ENCODE data around the gene PHLDA2.
A peak's percentile ranks its signal among the peaks of the same experiment; 100 is the strongest.
"Not testable (repeated sequence)": the region's sequence is repeated elsewhere in the genome, so short reads cannot be mapped to it uniquely, and the experiment has no call there.

Gene PHLDA2

DNA sequence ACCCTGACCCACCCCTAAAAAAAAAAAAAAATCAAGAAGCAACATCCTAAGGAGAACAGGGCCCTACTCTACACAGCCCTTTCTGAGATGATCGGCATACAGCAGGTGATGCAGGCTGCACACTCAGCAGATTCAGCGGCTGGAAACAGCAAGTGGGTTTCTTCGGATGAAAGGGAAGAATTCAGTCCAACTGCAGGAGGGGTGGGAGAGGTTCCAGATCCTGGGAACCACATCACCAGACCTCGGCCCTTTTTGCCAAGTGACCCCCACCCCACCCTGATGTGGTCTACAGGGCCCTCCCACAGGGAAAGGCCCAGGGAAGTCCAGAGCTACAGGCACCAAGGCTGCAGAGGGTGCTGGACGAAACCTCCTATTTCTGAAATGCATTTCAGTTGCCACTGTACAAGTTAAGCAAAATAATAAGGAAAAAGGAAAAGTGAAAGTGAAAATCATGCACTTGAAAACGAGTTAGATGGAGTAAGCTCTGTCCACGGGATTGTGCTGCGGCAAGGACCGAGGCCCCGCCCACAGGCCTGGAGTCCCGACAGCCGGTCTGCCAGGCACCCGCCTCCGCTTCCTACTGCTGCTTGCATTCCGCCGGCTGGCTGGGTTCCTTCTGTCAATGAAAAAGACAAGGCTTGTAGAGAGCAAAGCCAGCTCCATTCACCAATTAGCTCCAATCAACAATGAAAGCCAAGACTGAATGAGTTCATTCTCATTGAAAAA is 16.0 kb upstream of the PHLDA2 start:
- DNase-seq (ENCODE audit: low read depth) = no peak

DNA sequence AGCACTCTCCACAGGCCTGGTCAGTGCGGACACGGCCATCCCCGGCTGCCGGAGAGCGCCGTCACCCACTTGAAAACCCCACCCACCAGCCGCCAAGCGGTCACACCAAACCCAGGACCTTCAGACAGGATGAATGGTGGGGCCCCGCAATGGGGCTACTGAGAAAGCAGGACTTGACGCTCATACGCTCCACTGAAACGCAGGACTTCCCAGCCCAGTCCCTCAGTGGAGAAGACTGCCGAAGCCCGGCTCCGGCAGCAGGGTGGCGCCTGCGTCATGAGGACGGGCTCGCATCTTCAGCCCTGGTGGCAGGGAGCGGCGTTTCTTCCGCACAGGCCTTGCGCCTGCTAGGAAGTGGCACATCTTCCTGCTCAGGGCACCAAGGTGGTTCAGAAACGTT is 15.3 kb upstream of the PHLDA2 start:
- no peak for DNase-seq (ENCODE audit: low read depth)

DNA sequence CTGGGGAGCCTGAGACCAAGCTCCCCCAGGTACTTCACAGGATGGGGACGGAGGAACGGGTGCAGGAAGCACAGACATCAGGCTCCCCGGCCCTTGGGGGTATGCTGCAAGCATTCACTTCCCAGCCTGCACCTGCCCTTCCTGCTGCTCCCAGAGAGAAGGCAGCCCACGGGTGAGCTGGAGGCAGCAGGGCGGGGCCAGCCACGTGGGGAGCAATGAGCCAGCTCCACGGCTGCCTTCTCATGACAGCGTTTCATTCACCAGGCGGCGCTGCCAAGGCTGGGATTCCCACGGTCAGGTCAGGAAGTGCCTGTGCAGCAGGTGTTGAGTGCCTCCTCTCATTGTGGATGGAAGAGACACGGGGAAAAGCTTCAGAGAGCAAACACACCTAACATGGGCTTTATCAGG is 14.5 kb upstream of the PHLDA2 start:
- no peak for DNase-seq (ENCODE audit: low read depth)

DNA sequence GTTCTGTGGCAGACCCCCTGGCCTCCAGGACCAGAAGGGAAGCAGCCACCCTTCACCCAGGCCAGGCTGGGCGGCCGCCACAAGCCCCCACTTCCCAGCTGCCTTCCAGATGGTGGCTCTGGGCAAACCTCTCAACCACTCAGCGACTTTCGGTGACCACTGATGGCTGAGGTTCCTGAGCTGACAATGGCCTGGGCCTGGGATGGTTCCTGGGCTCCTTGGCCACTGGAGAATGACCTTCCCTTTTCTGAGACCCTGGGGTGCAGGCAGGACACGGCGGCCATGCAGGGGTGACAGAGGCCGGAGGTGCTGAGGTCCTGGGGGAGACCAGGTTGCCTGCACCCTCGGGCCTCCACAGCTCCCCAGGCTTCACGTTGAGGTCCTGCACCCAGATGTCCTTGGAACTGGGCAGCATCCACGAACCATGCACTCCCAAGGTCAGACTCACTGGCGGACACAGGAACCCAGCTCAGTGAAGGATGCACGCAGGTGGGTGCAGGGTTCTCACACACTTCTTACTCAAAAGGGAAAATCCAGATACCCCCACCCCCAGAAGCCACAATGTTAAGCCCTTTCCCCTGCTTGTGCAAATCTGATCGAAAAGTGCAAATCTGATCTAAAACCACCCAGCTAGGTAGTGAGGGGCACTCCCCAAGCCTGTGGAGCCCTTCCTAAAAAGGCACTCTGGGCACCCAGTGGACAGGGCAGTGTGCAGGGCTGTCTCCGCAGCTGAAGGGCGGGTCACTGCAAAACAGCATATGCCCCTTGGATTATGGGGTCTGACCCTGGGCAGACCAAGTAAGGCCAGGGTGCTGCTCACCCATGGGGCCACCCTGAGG is 13.9 kb upstream of the PHLDA2 start:
- no peak for DNase-seq (ENCODE audit: low read depth)

DNA sequence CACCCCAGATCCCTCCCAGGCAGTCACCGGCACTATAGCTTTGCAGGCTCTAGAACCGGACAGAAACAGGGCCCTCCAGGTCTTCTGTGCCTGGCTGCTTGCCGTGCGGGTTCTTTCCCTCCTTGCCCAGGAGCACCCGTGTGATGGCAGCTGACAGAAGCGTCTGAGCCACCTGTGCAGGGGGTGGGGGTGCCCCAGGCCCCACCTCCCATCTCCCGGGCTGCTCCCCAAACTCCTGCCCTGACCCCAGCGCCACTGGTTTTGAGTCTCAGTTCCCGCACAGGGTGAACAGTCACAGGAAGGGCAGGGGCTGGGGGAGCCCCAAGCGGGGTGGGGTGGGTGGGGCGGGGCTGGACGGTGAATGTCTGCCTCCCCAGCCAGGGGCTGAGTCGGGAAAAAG is 13.2 kb upstream of the PHLDA2 start:
- DNase-seq (ENCODE audit: low read depth) = no peak

DNA sequence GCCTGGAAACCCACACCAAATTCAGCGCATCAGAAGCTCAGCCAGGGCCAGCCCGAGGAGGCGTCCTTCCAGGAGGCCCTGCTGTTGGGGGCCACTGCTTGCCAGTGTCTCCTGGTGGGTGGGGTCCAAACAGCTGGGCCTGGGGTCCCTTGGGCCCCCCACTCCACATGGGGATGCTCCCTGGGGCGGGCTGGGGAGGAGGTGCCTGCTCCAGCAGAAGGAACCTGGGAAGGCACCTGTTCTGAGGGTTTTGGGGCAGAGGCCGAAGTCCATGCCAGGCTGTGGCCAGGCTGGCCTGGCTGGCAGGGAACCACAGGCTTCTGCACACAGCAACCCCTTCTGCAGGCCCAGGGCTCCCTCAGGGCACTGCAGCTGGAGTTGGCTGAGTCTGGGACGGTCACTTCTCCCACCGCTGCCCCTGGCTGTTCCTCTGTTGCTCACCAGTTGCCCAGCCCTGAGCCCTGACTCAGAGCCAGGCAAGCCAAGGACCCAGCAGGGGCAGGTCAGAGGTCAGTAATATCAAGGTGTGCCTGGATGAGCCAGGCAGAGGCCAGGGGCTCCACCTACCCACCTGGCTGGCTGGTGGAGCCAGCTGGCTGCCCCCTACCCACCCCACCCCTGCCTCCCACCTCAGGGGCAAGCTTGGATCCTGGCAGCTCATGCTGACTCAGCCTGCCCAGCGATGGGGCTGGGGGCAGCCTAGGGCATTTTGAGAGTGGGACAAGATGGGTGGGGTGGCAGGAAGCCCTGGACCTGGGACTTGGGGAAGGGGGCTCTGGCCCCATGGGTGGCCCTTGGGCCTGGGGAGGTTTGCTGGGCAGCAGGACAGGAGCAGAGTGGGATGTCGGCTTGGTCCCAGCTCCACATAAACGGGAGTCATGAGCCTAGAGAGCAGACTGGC is 12.0 kb upstream of the PHLDA2 start:
- DNase-seq (ENCODE audit: low read depth) = no peak

DNA sequence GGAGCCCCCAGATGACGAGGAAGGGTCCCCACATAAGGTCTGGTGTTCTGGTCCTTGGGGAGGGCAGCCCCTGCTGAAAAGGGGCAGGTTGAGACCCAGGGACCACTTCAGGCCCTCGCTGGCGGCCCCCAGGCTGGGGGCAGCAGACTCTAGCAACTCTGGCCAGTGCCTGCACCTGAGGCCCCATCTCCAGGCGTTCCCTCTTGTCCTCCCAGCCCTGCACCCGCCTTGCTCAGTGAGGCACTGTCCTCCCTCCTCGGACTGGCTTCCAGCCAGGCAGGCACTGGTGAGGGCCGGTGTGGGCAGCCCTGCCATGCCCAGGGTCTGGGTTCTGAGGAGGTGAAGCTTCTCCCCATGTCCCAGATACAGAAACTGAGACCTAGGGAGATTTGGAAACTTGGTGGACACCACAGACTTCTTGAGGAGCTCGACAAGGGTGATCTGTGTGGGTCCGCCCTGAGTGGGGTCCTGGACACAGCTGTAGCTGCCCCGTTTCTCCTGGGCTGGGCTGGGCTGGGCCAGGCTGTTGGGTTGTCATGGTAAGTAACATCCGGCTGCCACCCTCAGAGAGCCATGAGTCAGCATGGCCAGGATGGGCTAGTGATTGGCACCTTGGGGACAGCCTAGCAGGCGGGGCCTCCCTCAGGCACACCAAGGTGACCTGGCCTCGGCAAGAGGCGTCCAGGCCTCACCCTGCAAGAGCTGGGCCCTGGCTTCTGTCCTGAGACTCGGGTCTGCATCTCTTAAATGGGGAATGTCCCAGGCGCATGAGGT is 11.1 kb upstream of the PHLDA2 start:
- DNase-seq (ENCODE audit: low read depth) = no peak

DNA sequence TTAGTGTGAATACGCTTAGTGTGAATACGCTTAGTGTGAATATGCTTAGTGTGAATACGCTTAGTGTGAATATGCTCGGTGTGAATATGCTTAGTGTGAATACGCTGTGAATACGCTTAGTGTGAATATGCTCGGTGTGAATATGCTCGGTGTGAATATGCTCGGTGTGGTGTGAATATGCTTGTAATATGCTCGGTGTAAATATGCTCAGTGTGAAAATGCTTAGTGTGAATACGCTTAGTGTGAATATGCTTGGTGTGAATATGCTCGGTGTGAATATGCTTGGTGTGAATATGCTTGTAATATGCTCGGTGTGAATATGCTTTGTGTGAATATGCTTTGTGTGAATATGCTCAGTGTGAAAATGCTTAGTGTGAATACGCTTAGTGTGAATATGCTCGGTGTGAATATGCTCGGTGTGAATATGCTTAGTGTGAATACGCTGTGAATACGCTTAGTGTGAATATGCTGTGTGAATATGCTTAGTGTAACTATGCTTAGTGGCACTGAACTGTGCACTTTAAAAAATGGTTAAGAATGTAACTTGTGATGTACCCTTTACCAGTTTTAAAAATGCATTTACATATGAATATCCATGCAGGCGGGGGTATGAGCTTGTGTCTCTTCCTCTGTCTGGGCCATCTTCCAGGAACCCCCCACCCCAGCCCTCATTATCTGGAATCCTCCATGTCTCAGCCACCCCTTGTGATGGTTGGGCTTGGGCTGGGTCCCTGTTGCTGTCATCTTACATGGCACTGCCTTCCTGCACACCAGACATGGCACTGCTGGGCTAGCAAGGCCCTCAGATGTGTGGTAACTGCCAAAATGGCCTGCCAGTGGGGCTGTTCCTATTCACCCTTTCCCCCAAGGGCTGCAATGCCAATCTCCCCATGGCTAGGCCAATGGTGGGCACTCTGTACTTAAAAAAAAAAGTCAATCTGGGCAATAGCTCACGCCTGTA is 9.5 kb upstream of the PHLDA2 start:
- DNase-seq (ENCODE audit: low read depth) = not testable (repeated sequence)

DNA sequence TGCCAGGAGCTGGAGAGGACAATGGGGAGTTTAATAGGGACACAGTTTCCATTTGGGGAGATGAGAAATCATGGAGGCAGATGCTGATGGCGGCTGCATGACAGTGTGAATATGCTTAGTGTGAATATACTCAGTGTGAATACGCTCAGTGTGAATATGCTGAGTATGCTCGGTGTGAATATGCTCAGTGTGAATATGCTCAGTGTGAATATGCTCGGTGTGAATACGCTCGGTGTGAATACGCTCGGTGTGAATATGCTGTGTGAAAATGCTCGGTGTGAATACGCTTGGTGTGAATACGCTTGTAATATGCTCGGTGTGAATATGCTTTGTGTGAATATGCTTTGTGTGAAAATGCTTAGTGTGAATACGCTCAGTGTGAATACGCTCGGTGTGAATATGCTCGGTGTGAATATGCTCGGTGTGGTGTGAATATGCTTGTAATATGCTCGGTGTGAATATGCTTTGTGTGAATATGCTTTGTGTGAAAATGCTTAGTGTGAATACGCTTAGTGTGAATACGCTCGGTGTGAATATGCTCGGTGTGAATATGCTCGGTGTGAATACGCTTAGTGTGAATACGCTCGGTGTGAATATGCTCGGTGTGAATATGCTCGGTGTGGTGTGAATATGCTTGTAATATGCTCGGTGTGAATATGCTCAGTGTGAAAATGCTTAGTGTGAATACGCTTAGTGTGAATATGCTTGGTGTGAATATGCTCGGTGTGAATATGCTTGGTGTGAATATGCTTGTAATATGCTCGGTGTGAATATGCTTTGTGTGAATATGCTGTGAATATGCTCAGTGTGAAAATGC is 8.6 kb upstream of the PHLDA2 start:
- DNase-seq (ENCODE audit: low read depth) = not testable (repeated sequence)

DNA sequence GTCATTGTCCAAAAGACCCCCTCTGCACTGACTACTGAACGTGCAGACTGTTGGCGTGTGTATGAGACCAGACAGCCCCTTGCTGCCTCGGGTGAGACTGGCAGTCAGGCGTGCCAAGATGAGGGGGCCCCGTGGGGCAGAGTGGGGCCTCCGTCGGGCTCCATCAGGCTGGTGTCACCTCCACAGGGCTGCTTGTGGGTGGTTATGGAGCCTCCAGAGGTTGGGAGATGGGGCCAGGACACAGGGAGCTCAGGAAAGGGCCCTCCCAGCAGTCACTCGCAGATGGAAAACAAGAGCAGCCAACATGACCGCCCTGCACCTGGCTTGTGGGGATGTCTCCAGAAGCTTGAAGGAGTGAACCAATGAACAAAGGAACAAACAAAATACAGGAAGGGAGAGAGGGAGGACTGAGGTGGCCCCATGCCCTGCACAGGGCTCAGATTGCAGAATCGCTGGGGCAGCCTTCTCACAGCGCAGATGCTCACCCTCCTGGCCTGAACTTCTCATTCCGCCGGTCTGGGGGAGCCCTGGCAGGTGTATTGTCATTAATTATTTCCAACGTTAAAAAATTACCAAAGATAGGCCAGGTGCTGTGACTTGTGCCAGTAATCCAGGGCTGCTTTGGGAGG is 5.5 kb upstream of the PHLDA2 start:
- DNase-seq (ENCODE audit: low read depth) = no peak

DNA sequence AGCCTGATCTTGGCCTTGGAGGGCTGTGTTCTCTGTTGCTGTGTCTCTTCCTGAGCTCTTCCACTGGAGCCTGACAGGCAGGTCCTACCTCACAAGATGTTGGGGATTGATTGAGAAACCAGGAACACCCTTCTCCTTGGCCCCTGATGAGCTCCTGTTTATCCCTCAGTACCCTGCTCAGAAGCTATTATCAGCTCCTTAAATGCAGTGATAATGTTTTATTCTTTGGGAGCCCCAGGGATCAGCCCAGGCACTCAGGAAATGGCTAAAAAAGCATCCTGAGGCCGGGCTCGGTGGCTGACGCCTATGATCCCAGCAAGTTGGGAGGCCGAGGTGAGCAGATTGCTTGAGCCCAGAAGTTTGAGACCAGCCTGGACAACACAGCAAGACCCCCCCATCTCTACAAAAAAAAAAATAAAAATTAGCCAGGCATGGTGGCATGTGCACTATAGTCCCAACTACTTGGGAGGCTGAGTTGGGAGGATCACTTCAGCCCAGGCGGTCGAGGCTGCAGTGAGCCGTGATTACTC is 4.9 kb upstream of the PHLDA2 start:
- DNase-seq (ENCODE audit: low read depth) = no peak

DNA sequence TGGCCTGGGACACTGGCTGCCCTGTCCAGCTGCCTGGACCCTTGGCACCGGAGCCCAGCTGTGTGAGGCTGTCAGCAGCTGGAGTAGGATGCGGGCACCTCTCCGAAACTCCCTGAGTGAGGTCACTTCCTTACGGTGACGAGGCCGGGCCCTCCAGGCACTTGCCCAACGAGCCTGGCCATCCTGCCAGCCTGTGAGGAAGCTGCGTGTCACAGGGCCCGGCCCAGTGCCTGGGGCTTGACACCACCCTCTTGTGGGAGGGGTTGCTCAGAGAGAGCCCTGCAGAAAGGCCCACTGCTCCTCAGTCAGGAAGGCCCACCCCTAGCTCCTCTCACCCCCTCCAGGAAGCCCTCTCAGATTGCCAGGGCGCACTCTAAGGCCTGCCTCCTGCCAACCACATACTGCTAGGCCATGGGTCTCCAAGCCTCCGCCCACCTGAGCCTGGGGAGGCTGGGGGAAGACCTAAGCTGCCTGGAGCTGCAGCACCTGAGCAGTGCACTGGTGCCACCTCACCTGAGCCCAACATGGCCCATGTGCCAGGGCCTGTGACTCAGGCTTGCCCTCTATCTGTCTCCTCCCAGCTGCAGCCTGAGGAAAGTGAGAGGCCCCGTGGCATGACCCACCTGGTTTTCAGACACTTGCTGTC is 4.3 kb upstream of the PHLDA2 start:
- DNase-seq (ENCODE audit: low read depth) = peak; percentile 42

DNA sequence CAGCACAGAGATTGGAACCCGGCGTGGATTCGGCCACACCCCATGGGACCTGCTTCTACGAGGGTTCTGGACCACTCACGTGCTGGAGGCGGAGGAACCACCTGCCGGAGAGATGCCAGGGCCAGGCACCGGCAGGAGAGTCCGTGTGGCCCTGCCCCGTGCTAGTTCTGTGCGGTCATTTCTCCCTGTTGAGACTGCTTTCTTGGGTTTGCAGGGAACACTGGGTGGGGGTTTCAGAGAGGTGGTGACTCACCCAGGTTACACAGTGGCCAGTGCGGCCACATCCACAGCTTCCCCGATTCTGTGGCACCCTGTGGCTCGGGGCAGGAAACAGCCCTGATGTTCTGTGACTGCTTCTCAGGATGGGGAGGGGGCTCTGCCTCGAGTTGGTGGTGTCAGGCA is 3.6 kb upstream of the PHLDA2 start:
- DNase-seq (ENCODE audit: low read depth) = no peak

DNA sequence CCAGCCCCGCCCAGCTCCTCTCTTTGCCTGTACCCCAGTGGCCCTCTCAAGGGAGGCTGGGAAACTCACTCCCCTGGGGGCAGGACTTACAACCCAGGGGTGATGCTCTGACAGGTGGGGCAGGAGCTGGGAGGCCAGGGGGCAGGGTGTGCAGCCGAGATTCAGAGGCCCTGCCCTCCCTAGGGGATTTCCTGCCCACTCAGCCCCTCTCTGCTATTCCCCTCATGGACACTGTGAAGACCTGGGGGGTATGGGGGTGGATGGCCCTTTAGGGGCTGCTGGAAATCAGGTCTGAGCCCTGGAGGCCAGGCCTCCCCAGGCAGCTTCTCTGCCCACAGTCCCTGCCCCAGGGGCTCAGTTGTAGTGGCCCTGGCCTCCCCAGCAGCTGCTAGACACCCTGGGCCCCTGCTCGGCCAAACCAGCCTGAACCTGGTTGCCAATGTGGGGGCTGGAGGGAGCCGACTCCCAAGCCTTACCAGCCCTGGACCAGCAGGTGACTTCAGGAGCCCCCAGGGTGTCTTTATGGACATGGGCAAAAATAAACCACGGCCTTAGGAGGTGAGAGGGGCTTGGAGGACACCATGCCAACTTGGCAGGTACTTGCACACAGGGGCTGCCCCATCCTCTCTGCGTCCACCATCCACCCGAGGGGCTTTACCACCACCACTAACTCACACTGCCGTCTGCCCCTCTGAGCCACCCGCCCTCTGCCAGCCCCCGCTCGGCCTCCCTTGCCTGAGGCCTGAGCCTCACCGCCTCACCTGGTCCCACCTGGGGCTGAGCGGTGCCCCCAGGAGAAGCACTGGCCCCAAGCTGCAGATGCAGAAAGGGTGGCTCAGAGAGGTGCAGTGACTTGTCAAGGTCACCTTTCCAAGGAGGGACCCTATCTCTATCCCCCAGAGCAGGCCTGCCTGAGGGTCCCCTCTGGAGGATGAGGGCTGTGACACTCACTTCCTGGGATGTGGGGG is 2.8 kb upstream of the PHLDA2 start:
- DNase-seq (ENCODE audit: low read depth) = no peak

DNA sequence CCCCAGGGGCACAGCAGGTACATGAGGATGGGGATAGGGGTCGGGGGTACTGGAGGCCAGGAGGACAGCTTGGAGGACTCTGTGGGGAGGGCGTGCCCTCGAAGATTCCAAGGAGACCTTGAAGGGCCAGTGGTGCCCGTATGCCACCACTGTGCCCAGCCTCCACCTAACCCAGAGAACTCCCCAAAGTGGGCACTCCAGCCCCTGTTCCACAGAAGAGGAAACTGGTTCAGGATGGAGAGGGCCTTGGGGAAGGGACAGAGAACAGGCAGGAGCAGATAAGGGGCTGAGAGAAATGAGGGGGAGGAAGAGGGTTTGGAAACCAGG is 2.2 kb upstream of the PHLDA2 start:
- no peak for DNase-seq (ENCODE audit: low read depth)

DNA sequence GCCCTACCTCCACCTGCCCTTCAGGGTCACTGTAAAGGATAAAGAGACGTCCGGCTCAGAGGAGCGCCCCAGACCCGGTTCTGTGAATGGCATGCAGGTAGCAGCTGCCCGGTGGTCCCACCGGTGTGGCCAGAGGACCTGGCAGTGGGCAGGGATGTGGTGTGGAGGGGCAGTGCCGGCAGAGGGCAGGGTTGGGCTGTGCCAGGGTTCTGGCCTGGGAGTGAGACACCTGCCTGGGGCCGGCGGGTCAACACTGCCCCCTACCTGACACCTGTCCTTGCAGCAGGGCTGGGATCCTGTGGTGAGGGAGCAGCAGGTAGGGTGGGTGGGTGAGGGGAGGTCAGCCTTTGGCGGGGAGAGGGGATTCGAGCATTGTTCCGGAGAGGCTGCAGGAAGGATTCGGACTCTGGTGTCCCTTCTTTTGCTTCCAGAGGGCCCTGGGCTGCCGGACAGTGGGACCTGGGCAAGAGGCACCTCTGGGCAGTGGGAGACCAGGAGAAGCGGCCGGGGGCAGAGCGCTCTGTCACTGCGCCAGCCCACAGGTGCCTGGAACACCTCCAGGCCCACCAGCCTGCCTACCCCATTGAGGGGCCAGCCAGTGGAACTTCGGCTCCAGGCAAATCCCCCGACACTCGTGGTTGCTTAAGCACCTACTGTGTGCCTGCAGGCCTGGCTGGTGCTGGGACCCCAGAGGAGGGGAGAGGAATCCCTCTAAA is 1.6 kb upstream of the PHLDA2 start:
- no peak for DNase-seq (ENCODE audit: low read depth)
